ENCODE measurements around the gene RGS7. TPM values are rescaled to one million over a fixed set of nuclear protein-coding genes. Genes with fewer than 3 reads are reported as not detected.

RGS7 gene
- total and polyA plus RNA-seq, 10 donors, result 0.09 to 1.8 (median 0.72) TPM; not detected in 1

DNA sequence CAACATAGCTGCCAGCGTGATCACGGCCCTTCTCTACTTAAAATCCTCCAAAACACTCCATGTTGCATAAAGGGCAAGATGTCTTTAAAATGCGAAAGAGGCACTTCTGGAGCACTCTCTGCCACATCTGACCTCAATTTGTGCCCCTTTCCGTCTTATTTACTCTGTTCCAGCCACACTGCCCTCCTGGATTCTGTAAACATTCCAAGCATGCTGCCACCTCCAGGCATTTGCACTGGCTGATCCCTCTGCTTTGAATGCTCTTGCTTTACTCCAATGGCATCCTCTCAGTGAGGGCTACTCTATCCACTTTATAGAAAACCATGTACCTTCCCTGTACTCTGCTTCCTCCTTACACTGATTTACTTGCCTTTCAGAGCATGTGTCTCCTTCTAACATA, 5.3 kb upstream of the RGS7 start:
- 71 to 80% (median 75%) methylated on average over 4 of the region's 4 CpGs for WGBS, 5 donors
- DNase-seq, result no peak
- Histone ChIP-seq H3K36me3 (no peaks in the 10 kb centered on the region), H3K9me3 (no peaks in the 10 kb centered on the region), H3K27me3 (replicated peaks in 1 of 7) (peaks cover 0 to 48% (median 6%) of the 10 kb centered on the region in 7 donors), H3K4me1 (peaks cover 0 to 6% (median under 1%) of the 10 kb centered on the region in 6 donors), H3K4me3 (no peak overlapping the region), H3K27ac (no peak overlapping the region)
- TF ChIP-seq, protein P1, sequence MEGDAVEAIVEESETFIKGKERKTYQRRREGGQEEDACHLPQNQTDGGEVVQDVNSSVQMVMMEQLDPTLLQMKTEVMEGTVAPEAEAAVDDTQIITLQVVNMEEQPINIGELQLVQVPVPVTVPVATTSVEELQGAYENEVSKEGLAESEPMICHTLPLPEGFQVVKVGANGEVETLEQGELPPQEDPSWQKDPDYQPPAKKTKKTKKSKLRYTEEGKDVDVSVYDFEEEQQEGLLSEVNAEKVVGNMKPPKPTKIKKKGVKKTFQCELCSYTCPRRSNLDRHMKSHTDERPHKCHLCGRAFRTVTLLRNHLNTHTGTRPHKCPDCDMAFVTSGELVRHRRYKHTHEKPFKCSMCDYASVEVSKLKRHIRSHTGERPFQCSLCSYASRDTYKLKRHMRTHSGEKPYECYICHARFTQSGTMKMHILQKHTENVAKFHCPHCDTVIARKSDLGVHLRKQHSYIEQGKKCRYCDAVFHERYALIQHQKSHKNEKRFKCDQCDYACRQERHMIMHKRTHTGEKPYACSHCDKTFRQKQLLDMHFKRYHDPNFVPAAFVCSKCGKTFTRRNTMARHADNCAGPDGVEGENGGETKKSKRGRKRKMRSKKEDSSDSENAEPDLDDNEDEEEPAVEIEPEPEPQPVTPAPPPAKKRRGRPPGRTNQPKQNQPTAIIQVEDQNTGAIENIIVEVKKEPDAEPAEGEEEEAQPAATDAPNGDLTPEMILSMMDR (IDR thresholded peaks at IDR 0.05 in 8 of 11, conservative IDR thresholded peaks at IDR 0.05 in 3 of 11), result no peak
- no peak for TF ChIP-seq POLR2AphosphoS5 (IDR thresholded peaks at IDR 0.05)
- TF ChIP-seq POLR2A (IDR thresholded peaks at IDR 0.05), result no peak
- intact Hi-C loops (cut with DNase I; ENCODE audit: low total_unique reads), result no loop called here

DNA sequence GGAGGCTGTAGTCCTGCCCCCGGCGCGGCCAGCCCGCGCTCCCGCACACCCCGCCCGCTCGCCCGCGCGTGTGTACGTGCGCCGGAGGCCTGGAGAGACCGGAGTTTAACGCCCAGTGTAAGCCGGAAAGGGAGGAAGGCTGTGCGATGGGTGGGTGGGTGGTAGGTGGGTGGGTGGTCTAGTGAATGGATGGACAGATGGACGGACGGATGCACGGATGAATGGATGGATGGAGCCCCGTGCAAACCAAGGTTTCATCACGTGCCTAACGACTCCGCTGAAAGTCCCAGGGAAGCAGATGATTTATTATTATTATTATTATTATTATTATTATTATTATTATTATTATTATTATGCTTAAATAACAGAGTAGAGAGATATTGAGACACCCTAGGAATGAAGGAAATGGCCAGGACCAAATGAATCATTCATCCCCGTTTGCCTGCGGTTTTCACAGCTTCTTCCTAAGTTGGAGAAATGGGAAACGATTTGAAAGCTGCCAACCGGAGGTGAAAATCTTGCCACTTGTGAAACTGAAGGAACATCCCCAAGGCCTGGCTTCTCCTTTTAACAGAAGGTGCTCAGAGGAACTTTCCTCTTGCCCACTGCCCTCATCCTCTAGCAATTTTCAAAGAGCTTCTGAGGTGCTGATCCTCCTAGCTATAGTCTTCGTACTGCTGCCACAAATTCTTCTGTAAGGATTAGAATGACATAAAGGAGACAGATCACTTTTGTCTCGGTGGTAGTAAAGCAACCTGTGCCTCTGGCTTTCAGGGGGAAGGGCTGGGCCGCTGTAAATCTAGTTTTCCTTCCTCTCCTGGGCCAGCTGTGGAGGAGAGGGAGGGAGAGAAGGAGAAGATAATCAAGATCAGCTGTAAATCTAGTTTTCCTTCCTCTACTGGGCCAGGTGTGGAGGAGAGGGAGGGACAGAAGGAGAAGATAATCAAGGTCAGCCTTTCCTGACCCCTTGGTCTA, 648 bp upstream of the RGS7 start:
- TF ChIP-seq POLR2AphosphoS5 (IDR thresholded peaks at IDR 0.05), result no peak
- TF ChIP-seq, protein P1 (IDR thresholded peaks at IDR 0.05 in 8 of 11, conservative IDR thresholded peaks at IDR 0.05 in 3 of 11), result no peak
- peak overlapping the region; percentile 34 to 79 (median 56) for H3K4me3 ChIP-seq
- peaks cover 0 to 21% (median 8%) of the 10 kb centered on the region in 6 donors for H3K4me1 ChIP-seq
- no peak for DNase-seq
- H3K36me3 ChIP-seq, result no peaks in the 10 kb centered on the region
- H3K9me3 ChIP-seq, result no peaks in the 10 kb centered on the region
- H3K27me3 ChIP-seq (replicated peaks in 1 of 7), result peaks cover 0 to 71% (median 25%) of the 10 kb centered on the region in 7 donors
- 6 to 12% (median 8%) methylated on average over 20 to 33 of the region's 33 CpGs for WGBS, 5 donors
- intact Hi-C loops (cut with DNase I; ENCODE audit: low total_unique reads), result no loop called here
- H3K27ac ChIP-seq, result no peak overlapping the region

DNA sequence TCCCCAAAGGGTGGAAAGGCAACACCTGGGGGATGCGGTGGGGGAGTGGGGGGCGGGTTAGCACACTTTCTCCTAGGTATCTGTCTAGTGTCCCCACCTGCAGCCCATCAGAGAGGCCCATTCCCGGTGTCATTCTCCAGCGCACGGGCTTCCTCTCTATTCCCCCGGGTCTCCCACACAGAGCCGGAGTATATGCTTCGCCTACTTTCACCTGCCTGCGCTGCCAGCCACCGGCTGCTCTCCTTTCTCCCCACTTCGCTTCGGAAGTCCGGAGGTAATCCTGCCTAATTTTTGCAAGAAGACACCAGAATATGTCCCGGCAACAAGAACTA, 852 bp downstream of the RGS7 start:
- no peaks in the 10 kb centered on the region for H3K36me3 ChIP-seq
- H3K27me3 ChIP-seq (replicated peaks in 1 of 7), result peaks cover 0 to 59% (median 25%) of the 10 kb centered on the region in 7 donors
- no peaks in the 10 kb centered on the region for H3K9me3 ChIP-seq
- intact Hi-C loops (cut with DNase I; ENCODE audit: low total_unique reads), result no loop called here
- peak overlapping the region in 7 of 8 donors; percentile 34 to 79 (median 57) for H3K4me3 ChIP-seq
- 4 to 15% (median 5%) methylated on average over 14 of the region's 14 CpGs for WGBS, 5 donors
- TF ChIP-seq, protein P1 (IDR thresholded peaks at IDR 0.05 in 8 of 11, conservative IDR thresholded peaks at IDR 0.05 in 3 of 11), result no peak
- TF ChIP-seq POLR2A (IDR thresholded peaks at IDR 0.05), result no peak
- no peak for TF ChIP-seq POLR2AphosphoS5 (IDR thresholded peaks at IDR 0.05)
- peak; percentile 67 for DNase-seq
- peaks cover 0 to 21% (median 8%) of the 10 kb centered on the region in 6 donors for H3K4me1 ChIP-seq
- no peak overlapping the region for H3K27ac ChIP-seq

DNA sequence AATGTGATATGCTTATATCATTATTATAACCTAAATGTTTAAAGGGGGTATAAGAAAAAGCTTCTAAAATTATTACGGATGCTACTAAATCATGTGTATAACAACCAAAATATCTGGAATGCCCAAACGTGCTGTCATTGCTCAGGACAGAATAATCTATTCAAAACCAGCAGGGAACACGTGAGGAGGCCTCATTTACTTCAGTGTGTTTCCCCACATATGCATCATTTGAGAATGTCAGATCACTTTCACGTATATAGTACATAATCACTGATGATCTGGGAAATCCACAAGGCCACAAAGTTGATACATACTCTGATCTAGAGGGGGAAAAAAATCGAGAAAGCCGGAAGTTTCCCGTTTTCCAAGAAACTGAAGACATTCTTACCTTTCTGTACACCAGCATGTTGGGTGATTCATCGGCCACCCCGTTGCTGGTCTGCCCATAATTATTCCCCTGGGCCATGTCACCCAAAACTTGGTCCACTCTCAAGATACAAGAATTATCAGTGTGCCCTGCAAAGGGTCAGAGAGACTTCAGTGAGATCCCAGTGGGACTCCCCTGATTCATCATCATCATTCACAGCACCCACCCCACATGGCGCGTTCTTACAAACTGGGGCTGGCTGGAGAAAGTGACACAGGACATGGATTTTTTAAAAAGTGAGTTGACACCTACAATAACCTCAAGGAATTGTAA, 1.5 kb downstream of the RGS7 start:
- Histone ChIP-seq H3K4me3 (no peak overlapping the region), H3K27ac (no peak overlapping the region), H3K27me3 (replicated peaks in 1 of 7) (peaks cover 0 to 54% (median 25%) of the 10 kb centered on the region in 7 donors), H3K36me3 (no peaks in the 10 kb centered on the region), H3K9me3 (no peaks in the 10 kb centered on the region), H3K4me1 (peaks cover 0 to 21% (median 8%) of the 10 kb centered on the region in 6 donors)
- DNase-seq, result no peak
- intact Hi-C loops (cut with DNase I; ENCODE audit: low total_unique reads), result no loop called here
- 73 to 89% (median 78%) methylated on average over 11 of the region's 11 CpGs for WGBS, 5 donors
- TF ChIP-seq POLR2AphosphoS5 (IDR thresholded peaks at IDR 0.05) (no peak), POLR2A (IDR thresholded peaks at IDR 0.05) (no peak)
- TF ChIP-seq, protein P1 (IDR thresholded peaks at IDR 0.05 in 8 of 11, conservative IDR thresholded peaks at IDR 0.05 in 3 of 11), result no peak
